Dermis microvascular lymphatic vessel endothelial cell (primary cell): ENCODE results near the gene JARID2. TPM values are rescaled to one million over a fixed set of nuclear protein-coding genes. Genes with fewer than 3 reads are reported as not detected.
A peak's percentile ranks its signal among the peaks of the same experiment; 100 is the strongest.

Source experiments
- DNase-seq, 2 donors: peaks; one replicate each; pipeline versions ENCODE4 v3.0.0 to v3.0.0-alpha.2; 2010; ENCODE audit warnings: low read depth in 2 of 2
- total RNA-seq: library from RNA; depleted of rRNA; stranded (reverse); fragments of >200 nt; gene quantifications from 2 replicates; pipeline ENCODE4 v1.2.1, GENCODE V29; 2014

The JARID2 gene
- total RNA-seq, 1 donor from 2014 or later: 11.8 TPM

GRCh38 chr6:15352845-15353244 is 107.0 kb downstream of the JARID2 start:
- peak in 1 of 2 donors; percentile 54 for DNase-seq

GRCh38 chr6:15355683-15356099 is 109.8 kb downstream of the JARID2 start:
- DNase-seq: no peak

GRCh38 chr6:15356179-15356578 is 110.3 kb downstream of the JARID2 start:
- no peak for DNase-seq

- no peak for DNase-seq
Measured at GRCh38 chr6:15356937-15357336, 111.1 kb downstream of the JARID2 start.

- DNase-seq: no peak
Measured at GRCh38 chr6:15357782-15358181, 111.9 kb downstream of the JARID2 start.

GRCh38 chr6:15358579-15359327 is 112.9 kb downstream of the JARID2 start:
- no peak for DNase-seq

- no peak for DNase-seq
Measured at GRCh38 chr6:15359335-15359862, 113.5 kb downstream of the JARID2 start.

GRCh38 chr6:15360300-15360699 is 114.4 kb downstream of the JARID2 start:
- no peak for DNase-seq

- DNase-seq: no peak
Measured at GRCh38 chr6:15361197-15361596, 115.3 kb downstream of the JARID2 start.

GRCh38 chr6:15362274-15363160 is 116.6 kb downstream of the JARID2 start:
- no peak for DNase-seq

- no peak for DNase-seq
Measured at GRCh38 chr6:15363164-15363522, 117.3 kb downstream of the JARID2 start.

- no peak for DNase-seq
Measured at GRCh38 chr6:15363523-15364400, 117.9 kb downstream of the JARID2 start.

GRCh38 chr6:15364401-15365037 is 118.7 kb downstream of the JARID2 start:
- no peak for DNase-seq

GRCh38 chr6:15365273-15365687 is 119.4 kb downstream of the JARID2 start:
- DNase-seq: peak in 1 of 2 donors; percentile 60

- DNase-seq: no peak
Measured at GRCh38 chr6:15366003-15366535, 120.2 kb downstream of the JARID2 start.

GRCh38 chr6:15366879-15367278 is 121.0 kb downstream of the JARID2 start:
- no peak for DNase-seq

- DNase-seq: no peak
Measured at GRCh38 chr6:15368186-15368585, 122.3 kb downstream of the JARID2 start.

GRCh38 chr6:15368873-15369272 is 123.0 kb downstream of the JARID2 start:
- no peak for DNase-seq

- no peak for DNase-seq
Measured at GRCh38 chr6:15369838-15370237, 124.0 kb downstream of the JARID2 start.
